Measurements from ENCODE around the gene ST6GALNAC2. TPM values are rescaled to one million over a fixed set of nuclear protein-coding genes. Genes with fewer than 3 reads are reported as not detected.

The ST6GALNAC2 gene
- total and polyA plus RNA-seq, 10 of the 15 experiments (the other 5 are each of a cell fraction or from before 2014, with no cell fraction given) = 0.08 to 0.41 (median 0.23) TPM; not detected in 6

- no peak for DNase-seq (ENCODE audit: low read depth, low spot score)
- intact Hi-C loops (cut with micrococcal nuclease; ENCODE audit: unreplicated experiment) (no loop called here), in situ Hi-C loops (cut with MboI) (no loop called here)
- ChIA-PET RAD21 (ENCODE audit: unreplicated experiment) (interaction anchor here (1.0 to 2.0 kb wide), 2 partner anchors 16 to 35 kb away, joined by 3 to 6 read pairs; no protein-coding TSS in a partner anchor), CTCF (interaction anchor here (1.2 to 4.7 kb wide), 5 partner anchors 8 to 20 kb away, joined by 3 to 35 read pairs (median 6); no protein-coding TSS in a partner anchor), SMC1A (ENCODE audit: uncharacterized antibody, unreplicated experiment) (interaction anchor here (0.6 to 3.7 kb wide), 2 partner anchors 16 to 503 kb away, joined by 3 to 16 read pairs; no protein-coding TSS in a partner anchor), POLR2A (no interaction called here)
- no TSS peak for BruUV-seq (replicated peaks)
- Histone ChIP-seq H3K4me1 (ENCODE audit: control insufficient read depth, insufficient read depth, low read length) (no peaks in the 10 kb centered on the region; the same call in 1 of the 2 replicates), H2AFZ (ENCODE audit: control insufficient read depth, low read depth, low read length) (no peak overlapping the region), H3K4me2 (ENCODE audit: control insufficient read depth, insufficient read depth) (no peak overlapping the region), H3K9ac (ENCODE audit: control insufficient read depth, insufficient read depth, low read length) (no peak overlapping the region), H4K20me1 (ENCODE audit: control insufficient read depth, insufficient read depth) (no peaks in the 10 kb centered on the region), H3K36me3 (ENCODE audit: control insufficient read depth in 2 of 2, insufficient read depth in 2 of 2, low read length in 1 of 2) (no peaks in the 10 kb centered on the region; a peak in 1 of 4 replicates), H3K27ac (ENCODE audit: control insufficient read depth, insufficient read depth) (no peak overlapping the region), H3K79me2 (ENCODE audit: control insufficient read depth, insufficient read depth, low read length) (no peaks in the 10 kb centered on the region), H3K9me3 (replicated peaks; ENCODE audit: control insufficient read depth, insufficient read depth, low read length) (no peaks in the 10 kb centered on the region), H3K4me3 (no peak overlapping the region), H3K27me3 (replicated peaks in 1 of 2; ENCODE audit: control insufficient read depth in 2 of 2, insufficient read depth in 2 of 2, low read length in 1 of 2) (peaks cover 0 to 5% of the 10 kb centered on the region in 2 experiments; a peak in 3 of 4 replicates)
- ATAC-seq = no peak
- WGBS (ENCODE audit: insufficient coverage, insufficient replicate concordance, low lambda C conversion rate, missing lambda C conversion rate) = 45% methylated on average over 22 of the region's 22 CpGs
- FAIRE-seq = no peak
- TF ChIP-seq CBFB (IDR thresholded peaks at IDR 0.05; ENCODE audit: low read depth) (no peak), SIX5 (IDR thresholded peaks at IDR 0.05; ENCODE audit: low read depth, low read length, severe bottlenecking) (no peak), NR2C1 (IDR thresholded peaks at IDR 0.05) (no peak), HDAC6 (IDR thresholded peaks at IDR 0.05; ENCODE audit: unreplicated experiment) (no peak)
- TF ChIP-seq, protein P1, sequence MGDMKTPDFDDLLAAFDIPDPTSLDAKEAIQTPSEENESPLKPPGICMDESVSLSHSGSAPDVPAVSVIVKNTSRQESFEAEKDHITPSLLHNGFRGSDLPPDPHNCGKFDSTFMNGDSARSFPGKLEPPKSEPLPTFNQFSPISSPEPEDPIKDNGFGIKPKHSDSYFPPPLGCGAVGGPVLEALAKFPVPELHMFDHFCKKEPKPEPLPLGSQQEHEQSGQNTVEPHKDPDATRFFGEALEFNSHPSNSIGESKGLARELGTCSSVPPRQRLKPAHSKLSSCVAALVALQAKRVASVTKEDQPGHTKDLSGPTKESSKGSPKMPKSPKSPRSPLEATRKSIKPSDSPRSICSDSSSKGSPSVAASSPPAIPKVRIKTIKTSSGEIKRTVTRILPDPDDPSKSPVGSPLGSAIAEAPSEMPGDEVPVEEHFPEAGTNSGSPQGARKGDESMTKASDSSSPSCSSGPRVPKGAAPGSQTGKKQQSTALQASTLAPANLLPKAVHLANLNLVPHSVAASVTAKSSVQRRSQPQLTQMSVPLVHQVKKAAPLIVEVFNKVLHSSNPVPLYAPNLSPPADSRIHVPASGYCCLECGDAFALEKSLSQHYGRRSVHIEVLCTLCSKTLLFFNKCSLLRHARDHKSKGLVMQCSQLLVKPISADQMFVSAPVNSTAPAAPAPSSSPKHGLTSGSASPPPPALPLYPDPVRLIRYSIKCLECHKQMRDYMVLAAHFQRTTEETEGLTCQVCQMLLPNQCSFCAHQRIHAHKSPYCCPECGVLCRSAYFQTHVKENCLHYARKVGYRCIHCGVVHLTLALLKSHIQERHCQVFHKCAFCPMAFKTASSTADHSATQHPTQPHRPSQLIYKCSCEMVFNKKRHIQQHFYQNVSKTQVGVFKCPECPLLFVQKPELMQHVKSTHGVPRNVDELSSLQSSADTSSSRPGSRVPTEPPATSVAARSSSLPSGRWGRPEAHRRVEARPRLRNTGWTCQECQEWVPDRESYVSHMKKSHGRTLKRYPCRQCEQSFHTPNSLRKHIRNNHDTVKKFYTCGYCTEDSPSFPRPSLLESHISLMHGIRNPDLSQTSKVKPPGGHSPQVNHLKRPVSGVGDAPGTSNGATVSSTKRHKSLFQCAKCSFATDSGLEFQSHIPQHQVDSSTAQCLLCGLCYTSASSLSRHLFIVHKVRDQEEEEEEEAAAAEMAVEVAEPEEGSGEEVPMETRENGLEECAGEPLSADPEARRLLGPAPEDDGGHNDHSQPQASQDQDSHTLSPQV (IDR thresholded peaks at IDR 0.05) = no peak
Measured at GRCh38 chr17:76543826-76544545, 41.7 kb downstream of the ST6GALNAC2 start.

Data from GM12878 (cell line).